HUDEP-2 (cell line): Measurements from ENCODE around the gene SLC16A13.

Source experiments
- DNase-seq, 76 experiments: peaks; one replicate each; lab custom pipeline; 2025; ENCODE audit not compliant: unreplicated experiment in 76 of 76; lab: John Stamatoyannopoulos, UW

The SLC16A13 gene

DNA sequence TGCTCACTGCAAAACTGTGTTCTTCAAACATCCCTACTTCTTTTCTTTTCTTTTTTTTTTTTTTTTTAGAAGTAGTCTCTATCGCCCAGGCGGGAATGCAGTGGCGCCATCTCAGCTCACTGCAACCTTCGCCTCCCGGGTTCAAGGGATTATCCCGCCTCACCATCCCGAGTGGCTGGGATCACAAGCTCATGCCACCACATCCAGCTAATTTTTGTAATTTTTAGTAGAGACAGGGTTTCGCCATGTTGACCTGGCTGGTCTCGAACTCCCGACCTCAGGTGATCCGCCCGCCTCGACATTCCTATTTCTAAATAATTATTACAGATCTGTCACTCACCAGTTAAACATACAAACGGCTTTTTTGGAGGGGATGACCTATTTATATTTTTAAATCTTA is 24.4 kb upstream of the SLC16A13 start:
- DNase-seq, result no peak

DNA sequence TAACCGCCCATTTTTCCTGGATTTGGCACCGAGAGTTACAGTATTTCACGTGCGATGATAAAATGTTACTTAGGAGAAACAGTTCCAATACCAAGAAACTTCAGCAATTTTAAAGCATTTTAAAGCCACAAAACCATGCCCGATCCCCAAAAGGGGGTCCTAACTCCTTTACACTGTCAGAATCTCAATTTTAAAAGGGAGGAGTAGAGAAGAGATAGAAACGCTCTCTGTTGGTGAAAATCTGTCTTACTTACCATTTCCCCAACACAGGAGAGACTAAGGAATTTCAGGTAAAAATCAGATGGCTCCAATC is 23.9 kb upstream of the SLC16A13 start:
- DNase-seq, result no peak

DNA sequence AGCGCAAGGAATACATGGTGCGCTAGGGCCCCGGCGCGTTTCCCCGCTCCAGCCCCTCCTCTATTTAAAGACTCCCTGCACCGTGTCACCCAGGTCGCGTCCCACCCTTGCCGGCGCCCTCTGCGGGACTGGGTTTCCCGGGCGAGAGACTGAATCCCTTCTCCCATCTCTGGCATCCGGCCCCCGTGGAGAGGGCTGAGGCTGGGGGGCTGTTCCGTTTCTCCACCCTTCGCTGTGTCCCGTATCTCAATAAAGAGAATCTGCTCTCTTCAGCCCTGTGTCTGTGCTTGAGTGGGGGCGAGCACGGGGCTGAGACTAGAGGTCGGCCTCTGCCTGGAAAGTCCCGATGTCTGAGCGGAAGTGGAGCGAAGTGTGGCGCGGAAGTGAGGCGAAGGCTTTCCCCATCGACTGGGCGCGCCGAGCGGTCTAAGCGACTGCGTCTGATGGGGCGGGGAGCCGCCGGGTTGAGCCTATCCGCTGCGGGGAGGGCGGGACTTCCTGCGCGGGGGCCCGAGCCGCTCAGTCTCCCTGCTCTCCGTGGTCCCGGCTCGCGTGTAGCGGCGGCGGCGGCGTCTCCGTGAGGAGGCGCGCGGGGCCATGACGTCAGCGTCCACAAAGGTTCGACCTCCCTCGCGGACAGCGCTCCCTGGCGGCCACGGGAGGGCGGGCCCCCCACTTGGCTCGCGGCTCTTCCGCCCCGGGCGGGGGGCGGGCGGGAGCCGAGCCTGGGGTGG is 21.4 kb upstream of the SLC16A13 start:
- peak in 74 of 76 experiments; percentile 39 to 97 (median 93) for DNase-seq

DNA sequence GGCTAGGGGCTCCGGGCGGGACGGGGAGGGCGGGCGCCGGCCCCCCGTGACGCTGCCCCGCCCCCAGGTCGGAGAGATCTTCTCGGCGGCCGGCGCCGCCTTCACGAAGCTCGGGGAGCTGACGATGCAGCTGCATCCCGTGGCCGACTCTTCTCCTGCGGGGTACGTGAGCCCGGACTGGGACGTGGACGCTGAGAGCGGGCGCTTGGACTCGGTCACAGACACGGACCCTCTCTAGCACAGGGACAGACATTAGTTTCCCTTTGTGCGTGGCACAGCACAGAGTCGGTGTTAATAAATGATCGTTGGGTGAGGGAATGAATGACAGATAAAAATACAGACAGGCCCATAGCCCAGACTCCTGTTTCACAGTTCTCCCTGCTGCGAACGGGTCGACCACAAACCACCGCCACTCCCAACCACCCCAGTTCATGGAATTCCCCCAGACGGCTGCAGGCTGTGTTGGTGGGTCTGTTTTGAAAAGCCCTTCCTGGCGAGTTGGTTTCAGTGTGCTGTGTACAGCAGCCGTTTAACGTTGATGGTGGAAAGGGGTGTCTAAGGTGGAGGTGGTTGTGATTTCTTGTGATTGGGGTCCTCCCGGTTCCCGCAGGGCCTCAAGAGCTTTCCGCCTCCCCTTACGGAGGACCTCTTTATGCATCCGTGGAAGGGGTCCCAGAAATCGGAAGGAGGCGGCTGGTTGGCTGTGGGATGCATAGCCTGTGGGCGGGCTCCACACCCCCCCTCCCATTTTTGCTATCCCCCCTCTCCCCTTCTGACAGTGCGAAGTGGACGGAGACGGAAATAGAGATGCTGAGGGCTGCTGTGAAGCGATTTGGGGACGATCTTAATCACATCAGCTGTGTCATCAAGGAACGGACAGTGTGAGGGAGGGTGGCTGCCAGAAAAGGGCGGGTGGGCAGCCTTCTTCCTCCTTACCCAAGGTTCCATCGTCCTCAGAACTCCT is 20.5 kb upstream of the SLC16A13 start:
- peak in 36 of 76 experiments; percentile 2 to 75 (median 28) for DNase-seq

- no peak for DNase-seq
These were observed 19.4 kb upstream of the SLC16A13 start for GRCh38 chr17:7016418-7016817.

- DNase-seq, result no peak
These were observed 18.7 kb upstream of the SLC16A13 start for GRCh38 chr17:7016886-7017826.

- peak in 5 of 76 experiments; percentile 16 to 34 (median 23) for DNase-seq
These were observed 18.0 kb upstream of the SLC16A13 start for GRCh38 chr17:7017827-7018200.

GRCh38 chr17:7018331-7018964 is 17.4 kb upstream of the SLC16A13 start:
- DNase-seq, result no peak

GRCh38 chr17:7019367-7019766 is 16.4 kb upstream of the SLC16A13 start:
- no peak for DNase-seq

GRCh38 chr17:7019839-7020519 is 15.8 kb upstream of the SLC16A13 start:
- DNase-seq, result peak in 4 of 76 experiments; percentile 12 to 27 (median 18)

- no peak for DNase-seq
These were observed 14.7 kb upstream of the SLC16A13 start for GRCh38 chr17:7020894-7021664.

- DNase-seq, result peak in 63 of 76 experiments; percentile 20 to 79 (median 58)
These were observed 13.6 kb upstream of the SLC16A13 start for GRCh38 chr17:7021993-7022778.

- no peak for DNase-seq
These were observed 12.8 kb upstream of the SLC16A13 start, which contains the start of gene BCL6B for GRCh38 chr17:7022781-7023571. Gene BCL6B (plus strand): TSS chr17:7023050. CDS start chr17:7023672, 622 bp downstream.

GRCh38 chr17:7023576-7024401 is 12.0 kb upstream of the SLC16A13 start:
- DNase-seq, result peak in 74 of 76 experiments; percentile 10 to 98 (median 88)

GRCh38 chr17:7024402-7024785 is 11.4 kb upstream of the SLC16A13 start:
- DNase-seq, result no peak

- DNase-seq, result no peak
These were observed 10.6 kb upstream of the SLC16A13 start for GRCh38 chr17:7025245-7025644.
